Stimulated activated CD4-positive, alpha-beta T cell treated with anti-CD3 and anti-CD28 coated beads, Interleukin-2, amount 100 ng/mL, for 24 hours (primary cell): ENCODE results near the gene TNFRSF9.

Source experiments
- DNase-seq, 2 donors: peaks; one replicate each; pipeline ENCODE4 v3.0.0-alpha.2; 2020

Gene TNFRSF9

DNA sequence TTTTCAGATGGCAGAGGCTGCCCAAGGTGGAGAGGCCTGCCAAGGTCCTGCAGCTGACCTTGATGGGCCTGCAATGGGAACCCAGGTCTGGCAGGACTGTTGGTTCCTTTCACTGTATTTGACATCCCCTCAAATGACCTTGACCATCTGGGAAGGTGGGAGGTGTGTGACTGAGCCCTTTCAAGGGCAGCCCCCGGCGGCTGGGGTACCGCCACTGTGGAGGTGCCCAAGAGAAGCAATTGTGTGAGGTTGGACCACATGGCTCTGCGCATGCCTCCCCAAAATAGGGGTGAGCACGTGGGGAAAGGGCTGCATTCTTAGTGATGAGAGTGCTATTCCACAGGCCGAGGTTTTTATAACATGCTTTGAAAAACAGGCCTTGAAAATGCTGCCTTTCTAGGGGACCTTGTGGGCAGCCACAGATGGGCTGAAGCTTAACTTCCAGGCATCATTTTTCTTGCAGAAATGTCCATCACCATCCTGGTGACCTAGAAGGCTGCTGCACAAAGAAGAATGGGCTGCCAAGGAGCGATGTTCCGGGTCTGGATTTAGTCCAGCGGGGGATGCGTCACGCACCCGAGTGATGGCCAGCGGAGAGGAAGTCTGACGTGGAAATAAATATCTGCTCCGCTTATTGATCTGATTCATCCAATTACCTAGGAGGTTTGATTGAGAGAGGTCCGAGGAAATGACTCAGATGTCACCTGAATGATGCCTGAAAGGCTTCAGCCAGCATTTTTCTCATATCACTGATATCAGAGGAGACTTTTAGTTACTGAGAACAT, 71.3 kb downstream of the TNFRSF9 start:
- DNase-seq, result no peak

DNA sequence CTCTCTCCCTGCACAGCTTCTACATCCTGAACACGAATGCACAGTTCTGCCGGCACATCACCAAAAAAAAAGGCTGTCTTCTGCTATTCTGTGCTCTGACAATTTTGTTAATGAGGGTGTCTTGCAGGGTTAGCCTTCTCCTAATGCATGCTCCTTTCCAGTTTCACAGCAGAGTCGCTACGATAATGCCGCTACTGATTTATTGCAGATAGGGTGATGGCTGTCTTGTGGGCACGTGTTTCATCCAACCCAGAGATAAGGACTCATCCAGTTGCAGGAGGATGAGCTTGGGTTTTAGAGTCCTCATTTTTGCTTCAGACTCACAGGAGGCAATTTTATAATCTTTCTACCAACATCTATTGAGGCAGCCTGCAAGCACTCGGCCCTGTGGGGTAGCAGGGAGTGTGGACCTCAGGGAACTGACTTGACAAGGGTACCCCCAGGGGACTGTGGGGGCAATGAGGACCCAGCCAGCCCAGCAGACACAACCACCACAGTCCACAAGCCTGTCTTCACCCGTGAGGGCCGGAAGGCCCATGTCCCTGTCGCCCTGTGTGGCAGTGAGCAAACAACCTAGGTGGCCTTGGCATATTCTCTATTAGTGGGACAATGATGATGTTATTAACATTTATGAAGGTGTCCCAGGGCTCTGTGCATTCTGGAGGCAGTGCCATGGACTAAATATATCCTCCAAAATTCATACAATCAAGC, 72.4 kb downstream of the TNFRSF9 start:
- DNase-seq, result no peak

DNA sequence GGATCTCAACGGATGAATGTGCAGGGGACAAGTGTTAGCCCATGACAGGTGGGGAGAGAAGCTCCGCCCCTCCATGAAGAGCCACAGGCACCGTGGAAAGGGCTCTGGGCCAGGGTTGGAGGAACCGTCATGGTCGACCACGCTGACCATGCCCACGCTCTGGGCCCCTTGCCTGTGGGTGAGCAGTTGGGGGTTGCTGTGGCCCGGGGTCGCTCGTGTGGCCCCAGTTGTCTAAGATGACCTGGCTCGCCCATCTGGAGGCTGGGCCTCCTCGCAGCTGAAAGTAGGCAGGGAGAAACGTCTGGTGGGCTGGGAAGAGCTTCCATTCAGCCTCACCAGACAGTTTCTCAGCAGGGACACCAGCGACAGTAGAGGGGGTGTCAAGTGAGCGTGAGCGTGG, 74.7 kb downstream of the TNFRSF9 start:
- DNase-seq, result no peak
